NCI-H2171 (cell line): ENCODE data around the gene TMEM41B.
"Not testable (repeated sequence)": the region's sequence is repeated elsewhere in the genome, so short reads cannot be mapped to it uniquely, and the experiment has no call there.

Experiments used
- DNase-seq: peaks from one replicate; lab custom pipeline; 2025; lab: John Stamatoyannopoulos, UW

TMEM41B gene, protein sequence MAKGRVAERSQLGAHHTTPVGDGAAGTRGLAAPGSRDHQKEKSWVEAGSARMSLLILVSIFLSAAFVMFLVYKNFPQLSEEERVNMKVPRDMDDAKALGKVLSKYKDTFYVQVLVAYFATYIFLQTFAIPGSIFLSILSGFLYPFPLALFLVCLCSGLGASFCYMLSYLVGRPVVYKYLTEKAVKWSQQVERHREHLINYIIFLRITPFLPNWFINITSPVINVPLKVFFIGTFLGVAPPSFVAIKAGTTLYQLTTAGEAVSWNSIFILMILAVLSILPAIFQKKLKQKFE

DNA sequence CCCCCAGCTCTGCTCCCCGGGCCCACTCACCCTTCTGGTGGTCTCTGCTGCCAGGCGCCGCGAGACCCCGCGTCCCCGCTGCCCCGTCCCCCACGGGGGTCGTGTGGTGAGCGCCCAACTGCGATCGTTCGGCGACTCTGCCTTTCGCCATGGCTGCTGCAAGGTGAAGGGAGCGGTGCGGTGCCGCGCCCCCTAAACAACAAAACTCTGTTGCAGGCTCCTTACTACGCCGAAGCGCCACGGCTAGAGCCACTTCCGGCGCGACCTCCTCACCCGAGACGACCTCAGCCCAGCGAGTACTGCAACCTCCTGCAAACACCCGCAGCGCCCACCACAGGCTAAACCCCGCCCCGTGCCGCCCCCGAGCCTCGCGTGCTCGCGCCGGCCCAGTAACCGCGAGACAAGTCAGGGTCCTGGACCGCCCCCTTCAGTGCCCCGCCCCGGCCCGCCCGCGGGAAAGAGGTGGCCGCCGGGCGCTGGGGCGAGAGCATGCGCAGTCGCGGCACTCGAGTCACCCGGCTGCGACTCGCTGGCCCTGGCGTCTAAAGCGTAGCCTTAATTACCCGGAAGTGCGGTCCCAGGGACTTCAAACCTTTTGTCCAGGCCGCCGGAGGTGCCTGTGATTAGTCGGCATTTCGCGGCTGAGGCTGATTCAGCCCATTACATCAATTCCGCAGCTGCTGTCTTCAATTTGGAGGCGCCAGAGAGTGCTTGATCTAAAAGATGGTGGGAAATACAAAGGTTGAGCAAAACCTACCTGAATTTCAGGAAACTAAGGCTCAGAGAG lies at the start of gene TMEM41B:
TMEM41B (minus strand) TSS at position 303 of the 787 bp plus-strand sequence; CDS start at position 151, 152 bp downstream.
- peak; percentile 98 for DNase-seq

DNA sequence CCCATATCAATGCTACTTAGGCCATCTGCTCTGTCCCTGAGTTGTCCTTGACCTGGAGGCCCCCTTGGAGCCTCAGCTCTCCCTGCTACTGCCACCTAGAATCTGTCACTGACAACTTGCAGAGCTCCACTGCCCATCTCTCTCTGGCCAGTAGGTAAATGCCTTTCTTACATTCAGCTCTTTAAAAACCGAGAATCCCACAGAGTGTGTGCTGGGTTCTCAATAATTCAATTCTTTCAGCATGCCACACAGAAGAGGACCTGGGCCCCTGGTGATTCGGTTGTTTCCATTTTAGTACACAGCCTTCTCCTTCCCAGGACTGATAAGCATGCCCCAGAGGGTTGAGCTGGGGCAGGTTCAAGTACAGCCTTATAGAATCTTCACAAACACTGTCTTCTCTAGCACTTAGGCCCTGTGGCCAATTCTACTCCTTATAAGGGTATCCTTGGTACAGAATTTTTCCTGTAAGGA lies 48.0 kb upstream of the TMEM41B start:
- no peak for DNase-seq

DNA sequence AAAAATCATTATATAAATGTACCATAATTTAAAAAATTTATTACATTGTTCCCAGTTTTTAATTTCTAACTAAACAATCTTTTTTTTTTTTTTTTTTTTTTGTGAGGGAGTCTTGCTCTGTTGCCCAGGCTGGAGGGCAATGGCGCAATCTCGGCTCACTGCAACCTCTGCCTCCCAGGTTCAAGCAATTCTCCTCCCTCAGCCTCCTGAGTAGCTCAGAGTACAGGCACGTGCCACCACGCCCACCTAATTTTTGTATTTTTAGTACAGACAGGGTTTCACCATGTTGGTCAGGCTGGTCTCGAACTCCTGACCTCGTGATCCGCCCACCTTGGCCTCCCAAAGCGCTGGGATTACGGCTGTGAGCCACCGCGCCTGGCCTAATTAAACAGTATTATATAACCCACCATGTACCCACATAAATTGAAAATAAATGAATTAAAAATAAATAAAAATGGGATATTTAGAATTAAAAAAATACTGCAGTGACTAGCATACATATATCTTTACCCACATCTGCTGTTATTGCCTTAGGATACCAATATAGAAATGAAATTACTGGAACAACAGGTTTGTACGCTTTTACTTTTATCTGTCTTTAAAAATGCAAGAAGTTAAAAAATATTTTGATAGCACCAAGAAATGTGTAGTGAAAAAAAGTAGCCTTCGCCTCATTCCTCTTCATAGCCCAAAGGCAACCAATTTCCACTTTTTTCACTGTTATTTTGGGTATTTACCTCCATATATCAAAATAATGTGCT lies 46.6 kb upstream of the TMEM41B start:
- not testable (repeated sequence) for DNase-seq

DNA sequence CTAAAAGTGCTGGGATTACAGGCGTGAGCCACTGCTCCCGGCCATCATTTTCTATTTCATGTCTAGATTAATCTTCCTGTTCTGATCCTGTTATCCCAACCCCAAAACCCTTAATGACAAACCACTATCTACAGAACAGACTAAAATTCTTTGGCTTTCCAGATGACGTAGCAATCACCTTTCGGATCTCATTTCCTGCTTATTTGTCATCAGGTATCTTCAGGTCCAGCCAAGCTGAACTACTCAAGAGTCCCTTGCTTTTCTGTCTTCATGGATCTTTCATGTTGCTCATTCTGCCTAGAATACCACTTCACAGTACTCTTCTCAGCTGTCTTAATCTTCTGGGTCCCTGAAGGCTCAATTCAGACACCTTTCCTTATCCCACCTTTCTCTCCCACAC lies 42.6 kb upstream of the TMEM41B start:
- no peak for DNase-seq

DNA sequence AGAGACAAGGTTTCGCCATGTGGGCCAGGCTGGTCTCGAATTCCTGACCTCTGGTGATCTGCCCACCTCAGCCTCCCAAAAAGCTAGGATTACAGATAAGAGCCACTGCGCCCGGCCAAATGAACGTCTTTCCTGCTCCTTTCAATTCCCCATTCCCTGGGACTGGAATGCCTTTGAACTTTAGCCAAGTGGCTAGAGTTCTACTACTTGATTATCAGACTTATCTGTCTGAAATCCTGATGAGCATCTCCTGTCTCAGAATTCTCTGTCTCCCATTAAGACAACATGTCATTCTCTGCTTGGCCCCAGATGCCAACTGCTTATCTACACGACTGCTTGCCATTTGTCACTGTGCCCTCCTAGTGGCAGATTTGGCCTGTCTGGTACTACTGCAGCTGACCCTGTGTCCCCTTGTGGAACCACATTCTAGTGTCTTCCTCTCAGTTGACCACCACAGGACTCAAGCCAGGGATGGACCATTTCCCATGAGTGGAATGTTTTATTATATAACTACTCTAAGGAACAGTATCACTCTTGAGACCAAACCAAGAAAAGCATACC lies 37.0 kb upstream of the TMEM41B start:
- no peak for DNase-seq

DNA sequence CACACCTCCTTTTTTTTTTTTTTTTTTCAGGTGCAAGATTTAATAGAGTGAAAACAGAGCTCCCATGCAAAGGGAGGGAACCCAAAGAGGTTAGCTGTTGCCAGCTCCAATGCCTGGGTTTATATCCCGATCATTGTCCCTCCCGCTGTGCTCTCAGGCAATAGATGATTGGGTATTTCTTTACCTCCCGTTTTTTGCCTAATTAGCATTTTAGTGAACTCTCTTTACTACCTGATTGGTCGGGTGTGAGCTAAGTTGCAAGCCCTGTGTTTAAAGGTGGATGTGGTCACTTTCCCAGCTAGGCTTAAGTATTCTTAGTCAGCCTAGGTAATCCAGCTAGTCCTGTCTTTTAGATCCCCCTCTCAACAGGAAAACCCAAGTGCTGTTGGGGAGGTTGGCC lies 33.4 kb upstream of the TMEM41B start:
- DNase-seq = not testable (repeated sequence)

DNA sequence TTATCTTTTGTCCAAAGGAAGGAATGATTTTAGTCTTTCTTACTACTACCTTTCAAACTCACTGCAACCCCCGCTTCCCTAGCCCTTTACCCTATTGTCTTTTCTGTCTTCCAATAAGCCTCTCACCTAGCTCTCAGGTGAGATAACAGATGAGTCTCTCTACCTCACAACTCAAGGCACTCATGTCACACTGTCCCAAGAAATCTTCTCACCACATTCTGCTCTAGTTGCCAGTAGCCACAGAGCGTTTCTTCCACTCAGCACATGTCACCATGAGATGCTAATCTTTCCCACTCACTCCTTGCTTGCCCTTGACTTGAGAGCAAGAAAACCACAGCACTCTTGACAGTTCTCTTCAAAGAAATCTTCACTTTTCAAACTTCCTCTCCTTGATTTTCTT lies 32.7 kb upstream of the TMEM41B start:
- DNase-seq = no peak

DNA sequence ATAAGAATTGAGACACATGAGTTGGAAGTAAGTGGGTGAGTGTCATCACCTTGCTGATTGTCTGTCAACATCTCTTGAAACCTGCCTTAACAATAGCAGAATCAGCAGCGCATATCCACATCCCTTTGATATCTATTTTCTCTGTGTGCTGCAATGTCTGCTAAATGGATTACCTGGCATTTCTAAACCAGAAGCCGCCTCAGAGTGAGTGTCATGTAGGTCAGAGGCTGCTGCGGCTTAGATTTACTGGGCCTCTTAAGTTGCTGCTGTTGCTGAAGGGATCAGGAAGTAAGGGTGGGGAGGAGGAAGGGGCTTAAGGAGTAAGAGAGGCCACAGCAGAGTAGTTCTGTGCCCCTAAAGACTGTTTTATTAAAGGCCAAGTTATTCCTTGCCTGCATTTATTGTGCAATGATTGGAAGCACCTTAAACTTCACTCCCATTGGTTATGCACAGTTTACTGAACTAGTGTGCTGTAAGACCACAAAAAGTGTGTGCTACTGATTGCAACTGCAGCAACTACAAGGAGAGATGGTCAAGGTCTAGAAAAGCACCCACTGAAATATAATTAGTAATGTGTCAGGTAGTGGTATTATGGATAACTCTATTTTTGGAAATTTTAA lies 29.8 kb upstream of the TMEM41B start:
- no peak for DNase-seq

DNA sequence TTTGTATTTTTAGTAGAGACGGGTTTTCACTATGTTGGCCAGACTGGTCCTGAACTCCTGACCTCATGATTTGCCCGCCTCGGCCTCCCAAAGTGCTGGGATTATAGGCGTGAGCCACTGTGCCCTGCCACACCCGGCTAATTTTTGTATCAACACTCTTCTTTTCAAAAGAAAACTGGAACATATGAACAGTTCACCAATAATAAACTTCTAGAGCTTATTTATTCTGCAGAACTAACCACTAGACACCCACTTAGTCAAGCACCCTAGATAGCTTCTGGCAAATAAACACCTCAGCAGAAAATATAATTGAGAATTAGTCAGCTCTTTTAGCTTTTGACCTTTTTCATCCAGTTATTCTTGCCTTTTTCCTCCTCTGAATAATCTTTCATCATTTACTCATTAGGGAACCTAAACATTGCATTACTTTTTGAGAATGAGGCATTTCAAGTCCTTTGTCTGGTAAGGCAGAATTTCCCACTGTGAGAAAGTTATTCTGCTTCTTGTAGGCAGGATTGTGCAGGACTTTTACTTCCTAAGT lies 27.3 kb upstream of the TMEM41B start:
- no peak for DNase-seq

DNA sequence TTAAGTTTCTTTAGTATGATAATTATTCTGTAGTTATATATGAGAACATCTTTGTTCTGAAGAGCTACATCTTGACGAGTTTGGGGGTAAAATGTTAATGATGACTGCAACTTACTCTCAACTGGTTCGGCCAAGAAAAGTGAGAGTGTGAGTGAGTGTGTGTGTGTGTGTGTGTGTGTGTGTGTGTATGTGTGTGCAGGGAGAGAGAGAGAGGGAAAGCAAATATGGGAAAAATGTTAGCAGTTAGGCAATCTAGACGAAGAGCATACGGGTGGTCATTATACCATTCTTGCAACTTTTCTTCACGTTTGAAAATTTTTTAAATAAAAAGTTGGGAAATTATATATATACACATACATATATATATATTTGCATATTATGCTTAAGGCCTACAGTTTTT lies 18.3 kb upstream of the TMEM41B start:
- no peak for DNase-seq

DNA sequence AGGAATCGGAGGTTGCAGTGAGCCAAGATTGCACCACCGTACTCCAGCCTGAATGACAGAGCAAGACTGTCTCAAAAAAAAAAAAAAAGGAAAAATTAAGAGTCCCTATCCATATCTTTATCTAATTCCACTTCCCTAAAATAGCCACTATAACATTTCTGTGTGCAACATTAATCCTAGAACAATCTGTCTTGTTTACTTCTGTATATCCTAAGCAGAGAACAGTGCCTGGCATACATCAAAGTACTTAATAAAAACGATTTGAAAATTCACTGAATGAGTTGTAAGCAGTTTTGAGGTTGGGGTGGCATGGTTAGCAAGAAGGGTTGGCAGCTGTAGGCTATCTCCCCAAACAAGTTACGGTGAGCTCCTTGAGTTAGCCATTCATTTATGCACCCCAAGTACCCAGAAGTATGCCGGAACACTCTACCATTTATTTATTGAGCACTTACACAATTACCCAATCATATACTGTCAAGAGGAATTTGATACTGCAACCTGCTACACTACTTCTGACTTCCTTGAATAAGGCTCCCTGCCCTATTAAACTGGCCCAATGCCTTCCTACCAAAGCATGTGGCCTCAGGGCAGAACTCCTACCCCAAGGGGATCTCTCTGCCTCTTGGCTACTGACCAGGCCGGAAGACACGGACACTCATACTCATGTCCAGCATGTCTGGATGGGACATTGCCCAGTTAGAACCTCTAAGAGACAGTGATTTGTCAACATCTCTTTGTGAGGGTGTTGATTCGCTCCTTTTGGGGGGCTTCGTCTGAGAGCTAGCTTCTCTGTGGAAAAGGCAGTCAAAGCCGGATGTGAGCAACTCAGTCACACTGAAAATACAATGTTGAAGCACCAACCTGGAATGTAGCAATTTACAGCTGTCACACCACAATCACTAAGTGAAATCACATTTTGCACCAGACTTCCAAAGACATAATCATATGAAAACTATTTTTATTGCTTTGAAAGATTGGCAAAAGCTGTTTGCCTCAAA lies 16.3 kb upstream of the TMEM41B start:
- DNase-seq = no peak

DNA sequence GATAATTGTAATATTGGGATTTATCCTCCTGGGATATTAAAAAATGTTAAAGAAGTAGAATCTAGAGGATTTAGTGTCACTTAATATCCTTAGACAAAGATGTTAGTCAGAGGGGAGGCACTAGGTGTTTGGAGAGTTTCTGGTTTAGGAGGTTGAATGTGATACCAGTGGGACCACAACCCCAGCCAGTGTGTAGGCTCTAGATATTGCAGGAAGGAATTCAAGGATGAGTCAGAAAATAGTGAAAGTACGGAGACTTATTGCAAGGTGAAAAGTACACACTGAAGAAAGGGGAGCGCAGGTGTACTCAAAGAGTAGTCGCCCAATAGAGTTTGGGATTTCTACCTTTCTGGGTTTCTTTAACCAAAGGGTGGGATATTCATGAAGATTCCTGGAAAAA lies 5.7 kb upstream of the TMEM41B start:
- no peak for DNase-seq

DNA sequence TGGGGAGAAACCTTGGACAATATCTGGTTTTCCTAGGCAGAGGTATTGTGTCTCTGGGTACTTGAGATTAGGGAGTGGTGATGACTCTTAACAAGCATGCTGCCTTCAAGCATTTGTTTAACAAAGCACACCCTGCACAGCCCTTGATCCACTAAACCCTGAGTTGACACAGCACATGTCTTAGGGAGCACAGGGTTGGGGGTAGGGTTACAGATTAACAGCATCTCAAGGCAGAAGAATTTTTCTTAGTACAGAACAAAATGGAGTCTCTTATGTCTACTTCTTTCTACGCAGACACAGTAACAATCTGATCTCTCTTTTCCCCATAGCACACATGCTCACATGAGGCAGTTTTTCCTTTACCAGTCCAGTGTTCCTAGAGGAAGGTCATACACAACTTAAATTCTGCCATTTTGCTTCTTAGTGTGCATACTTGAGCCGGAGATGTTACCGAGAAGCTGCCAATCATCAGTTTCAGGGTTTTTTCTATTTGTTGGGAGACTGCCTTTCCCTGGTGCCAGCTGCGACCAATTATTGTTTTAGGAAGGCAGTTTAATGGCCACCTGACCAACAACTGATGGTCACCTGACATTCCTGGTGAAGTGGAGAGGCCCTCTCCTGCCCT lies 5.1 kb upstream of the TMEM41B start:
- not testable (repeated sequence) for DNase-seq

DNA sequence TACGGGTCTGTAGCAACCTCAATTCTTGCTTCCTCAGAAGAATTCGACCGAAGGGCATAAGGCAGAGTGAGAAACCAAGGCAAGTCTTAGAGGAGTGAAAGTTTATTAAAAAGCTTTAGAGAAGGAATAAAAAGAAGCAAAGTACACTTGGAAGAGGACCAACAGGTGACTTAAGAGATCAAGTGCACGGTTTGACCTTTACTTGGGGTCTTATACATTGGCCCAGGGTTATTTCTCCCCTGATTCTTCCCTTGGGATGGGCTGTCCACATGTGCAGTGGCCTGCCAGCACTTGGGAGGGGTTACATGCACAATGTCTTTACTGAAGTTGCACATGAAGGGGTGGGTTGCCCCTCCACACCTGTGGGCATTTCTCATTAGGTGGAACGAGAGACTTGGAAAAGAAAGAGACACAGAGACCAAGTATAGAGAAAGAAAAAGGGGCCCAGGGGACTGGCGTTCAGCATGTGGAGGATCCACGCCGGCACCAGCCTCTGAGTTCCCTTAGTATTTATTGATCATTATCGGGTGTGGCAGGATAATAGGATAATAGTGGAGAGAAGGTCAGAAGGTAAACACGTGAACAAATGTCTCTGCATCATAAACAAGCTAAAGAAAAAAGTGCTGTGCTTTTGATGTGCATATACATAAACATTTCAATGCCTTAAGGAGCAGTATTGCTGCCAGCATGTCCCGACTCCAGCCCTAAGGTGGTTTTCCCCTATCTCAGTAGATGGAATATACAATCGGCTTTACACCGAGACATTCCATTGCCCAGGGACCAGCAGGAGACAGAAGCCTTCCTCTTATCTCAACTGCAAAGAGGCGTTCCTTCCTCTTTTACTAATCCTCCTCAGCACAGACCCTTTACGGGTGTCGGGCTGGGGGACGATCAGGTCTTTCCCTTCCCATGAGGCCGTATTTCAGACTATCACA lies 4.3 kb upstream of the TMEM41B start:
- DNase-seq = not testable (repeated sequence)

DNA sequence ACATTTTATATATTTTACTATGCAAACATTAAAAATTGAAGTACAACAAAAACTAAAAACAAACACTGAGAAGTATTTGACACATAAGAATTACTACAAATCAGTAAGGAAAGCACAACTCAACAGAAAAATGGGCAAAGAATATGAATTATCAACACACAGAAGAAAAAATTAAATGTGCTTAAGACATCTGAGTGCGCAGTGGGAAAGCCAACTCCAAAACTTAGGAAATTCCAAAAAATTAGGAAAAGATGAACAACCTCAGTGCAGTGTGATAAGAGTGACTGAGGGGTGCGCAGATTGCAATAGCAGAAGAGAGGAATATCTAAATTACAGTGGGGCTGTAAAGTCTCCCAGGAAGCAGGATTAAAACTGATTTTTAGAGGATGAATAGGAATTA lies 1.9 kb upstream of the TMEM41B start:
- no peak for DNase-seq

DNA sequence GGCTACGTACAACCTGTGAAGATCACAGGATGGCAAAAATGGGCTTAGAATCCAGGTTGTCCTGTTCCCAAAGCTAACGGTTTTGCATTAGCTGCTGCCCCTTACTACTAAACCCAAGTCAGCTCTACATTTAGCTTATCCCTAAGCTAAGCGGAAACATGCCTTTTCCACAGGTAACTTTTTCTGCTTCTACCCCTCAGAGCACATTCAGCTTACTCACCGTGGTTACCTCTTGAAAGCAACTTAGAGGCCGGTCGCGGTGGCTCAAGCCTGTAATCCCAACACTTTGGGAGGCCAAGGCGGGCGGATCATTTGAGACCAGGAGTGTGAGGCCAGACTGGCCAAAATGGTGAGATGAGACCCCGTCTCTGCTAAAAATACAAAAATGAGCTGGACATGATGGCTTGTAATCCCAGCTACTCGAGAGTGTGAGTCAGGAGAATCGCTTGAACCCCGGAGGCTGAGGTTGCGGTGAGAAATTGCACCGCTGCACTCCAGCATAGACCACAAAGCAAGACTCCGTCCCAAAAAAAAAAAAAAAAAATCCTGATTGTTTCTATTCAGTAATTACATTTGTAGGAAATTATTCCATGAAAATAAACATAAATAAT lies 790 bp upstream of the TMEM41B start:
- no peak for DNase-seq

DNA sequence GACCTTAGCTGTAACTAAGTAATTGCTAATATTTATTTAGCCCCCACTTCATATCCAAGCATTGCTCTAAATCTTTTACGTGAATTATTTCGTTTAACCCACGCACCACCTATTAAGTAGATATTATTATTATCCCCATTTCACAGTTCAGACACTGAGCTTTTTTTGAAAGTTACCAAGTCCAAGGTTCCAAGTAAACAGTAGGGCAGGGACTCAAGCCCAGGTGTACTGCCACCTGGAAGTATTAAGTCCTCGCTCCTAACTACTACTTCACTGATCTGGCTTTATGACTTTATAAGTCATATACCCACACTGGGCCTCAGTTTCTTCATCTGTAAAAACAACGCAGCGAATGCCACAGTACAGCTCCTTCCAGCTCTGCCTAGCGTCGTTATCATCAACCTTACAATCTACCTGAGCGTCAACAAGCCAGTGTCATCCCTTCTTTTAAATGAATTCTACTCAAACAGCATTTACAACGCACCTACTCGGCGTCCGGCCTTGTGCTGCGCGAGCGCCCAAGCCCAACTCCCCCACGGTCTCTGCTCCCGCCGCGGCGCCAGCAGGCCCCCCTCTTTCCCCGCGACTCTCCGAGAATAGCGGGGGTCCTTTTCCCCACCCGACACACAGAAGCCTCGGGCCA lies 624 bp downstream of the TMEM41B start:
- no peak for DNase-seq
